ENCODE measurements around the gene HHAT.

Gene HHAT

DNA sequence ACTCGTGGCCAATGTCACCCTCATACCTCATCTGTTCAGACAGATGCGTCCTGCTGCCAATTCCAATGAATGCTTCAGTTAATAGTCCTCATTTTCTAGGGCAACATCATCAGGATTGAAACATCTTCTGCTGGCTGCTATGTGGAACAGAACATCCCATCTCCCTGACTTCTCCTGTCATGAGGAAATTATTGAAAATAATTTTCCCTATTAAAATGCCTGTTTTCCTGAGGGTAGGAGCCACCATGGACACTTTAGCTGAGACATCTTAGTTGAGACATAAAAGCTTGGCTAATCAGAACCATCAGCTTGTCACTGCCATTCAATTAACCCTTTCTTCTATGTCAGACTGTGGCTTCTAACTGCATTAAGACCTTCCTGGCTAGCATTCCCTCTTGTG lies 396.1 kb downstream of the HHAT start:
- no peaks in the 10 kb centered on the region for H3K36me3 ChIP-seq (ENCODE audit: insufficient read depth, insufficient read length, low read length)
- no peaks in the 10 kb centered on the region for H3K27me3 ChIP-seq (ENCODE audit: insufficient read depth, insufficient read length)
- H3K9ac ChIP-seq (ENCODE audit: insufficient read length, low read depth) = no peak overlapping the region
- H3K4me1 ChIP-seq (ENCODE audit: insufficient read depth, insufficient read length) = no peaks in the 10 kb centered on the region
- no peak for TF ChIP-seq ZNF274 (IDR thresholded peaks at IDR 0.05; ENCODE audit: low read depth, low read length)
- TF ChIP-seq YY1 (IDR thresholded peaks at IDR 0.05; ENCODE audit: insufficient read depth, insufficient read length) = no peak
- TF ChIP-seq SUZ12 (IDR thresholded peaks at IDR 0.05; ENCODE audit: extremely low read depth, insufficient read depth, insufficient read length) = no peak
- no peak overlapping the region for H3K4me3 ChIP-seq (ENCODE audit: insufficient read length, low read depth)
- H3K9me3 ChIP-seq (ENCODE audit: insufficient read depth, low read length) = no peaks in the 10 kb centered on the region
- DNase-seq (ENCODE audit: low read depth, low spot score) = no peak
